Panc1 (cell line): Measurements from ENCODE around the gene PLPPR4. TPM values are rescaled to one million over a fixed set of nuclear protein-coding genes. Genes with fewer than 3 reads are reported as not detected.
A peak's percentile ranks its signal among the peaks of the same experiment; 100 is the strongest.

Experiments used
- ATAC-seq: fragments of 200-7000 bp; cut with Tn5 transposase; 2 replicates; pipeline ENCODE4 v1.9.1; 2020; ENCODE audit warnings: mild to moderate bottlenecking, moderate library complexity
- BruUV-seq: library from RNA; stranded (reverse); fragments of 400-500 nt; replicated peaks from 2 replicates; lab custom pipeline; 2021; lab: Mats Ljungman, UMichigan
- CTCF ChIA-PET: fragments of 300-600 bp; sonication (Branson Sonifier 250); formaldehyde crosslinking; loops from one replicate; lab custom pipeline; 2022; ENCODE audit warnings: antibody characterized with exemption; lab: Charles Lee
- POLR2A ChIA-PET: fragments of 300-600 bp; sonication (Branson Sonifier 250); formaldehyde crosslinking; loops from one replicate; lab custom pipeline; 2022; ENCODE audit warnings: antibody characterized with exemption; lab: Charles Lee
- DNase-seq: peaks from one replicate; pipeline ENCODE4 v3.0.0-alpha.2; 2010; ENCODE audit warnings: low read depth, low spot score
- H3K27ac ChIP-seq: 2 replicates; pipeline ENCODE4 v1.5.1; 2011; ENCODE audit warnings: mild to moderate bottlenecking, low read length, inconsistent platforms
- H3K27me3 ChIP-seq: fragments of 200-500 bp; sonication (Bioruptor generic); 2 replicates; pipeline ENCODE4 v1.6.0; 2014; ENCODE audit warnings: low read length, inconsistent platforms; ENCODE audit not compliant: control insufficient read depth, insufficient read depth
- H3K36me3 ChIP-seq: fragments of 200-500 bp; sonication (Bioruptor generic); 2 replicates; pipeline ENCODE4 v1.5.1; 2014; ENCODE audit warnings: inconsistent platforms, mild to moderate bottlenecking, low read length, moderate library complexity; ENCODE audit not compliant: control insufficient read depth, insufficient read depth
- H3K4me1 ChIP-seq: 2 replicates; pipeline ENCODE4 v1.5.1; 2011; ENCODE audit warnings: inconsistent platforms, mild to moderate bottlenecking, low read length, moderate library complexity; ENCODE audit not compliant: control insufficient read depth, insufficient read depth
- H3K4me3 ChIP-seq, 2 experiments: 2 replicates each; pipeline ENCODE4 v1.5.1; 2011 to 2012; ENCODE audit warnings: low read depth in 2 of 2, low read length in 2 of 2, mild to moderate bottlenecking in 2 of 2, inconsistent platforms in 1 of 2, moderate library complexity in 1 of 2
- H3K9me3 ChIP-seq: fragments of 200-500 bp; sonication (Bioruptor generic); 2 replicates; pipeline ENCODE4 v1.5.1; 2014; ENCODE audit warnings: low read depth, mild to moderate bottlenecking, inconsistent platforms, low read length, moderate library complexity; ENCODE audit not compliant: control insufficient read depth, insufficient read depth
- CTCF ChIP-seq: fragments of 450-650 bp; IDR thresholded peaks from 2 replicates; pipeline ENCODE4 v1.5.1; 2017; ENCODE audit warnings: mild to moderate bottlenecking
- POLR2AphosphoS5 ChIP-seq: IDR thresholded peaks from 2 replicates; pipeline ENCODE4 v1.6.1; 2012; ENCODE audit warnings: mild to moderate bottlenecking, low read depth, low read length, moderate library complexity
- REST ChIP-seq, 2 experiments: IDR thresholded peaks; 2 replicates each; pipeline ENCODE4 v1.6.1; 2011 to 2012; ENCODE audit warnings: low read depth in 2 of 2, control low read depth in 1 of 2, low read length in 1 of 2, mild to moderate bottlenecking in 1 of 2, moderate library complexity in 1 of 2; ENCODE audit not compliant: insufficient read depth in 1 of 2
- SIN3A ChIP-seq: IDR thresholded peaks from 2 replicates; pipeline ENCODE4 v1.6.1; 2012; ENCODE audit warnings: low read depth, mild to moderate bottlenecking, low read length, moderate library complexity, borderline replicate concordance; ENCODE audit not compliant: insufficient read depth
- TCF7L2 ChIP-seq: IDR thresholded peaks from 2 replicates; pipeline ENCODE4 v1.6.1; 2011; ENCODE audit warnings: mild to moderate bottlenecking, low read depth, low read length, inconsistent platforms
- in situ Hi-C: cut with HindIII; loops from 2 replicates; pipeline ENCODE4 v1.10.0; 2016; ENCODE audit warnings: low sequenced_read_pairs, low pct_unique_long_range_greater_than_20kb
- intact Hi-C: fragments of 100-400 bp; cut with micrococcal nuclease; formaldehyde crosslinking; loops from one replicate; pipeline ENCODE4 v1.10.0; 2022; ENCODE audit not compliant: unreplicated experiment
- total RNA-seq: library from RNA; stranded (reverse); gene quantifications from one replicate; pipeline ENCODE4 v1.2.1, GENCODE V29; 2021; ENCODE audit not compliant: unreplicated experiment

Gene PLPPR4
- total RNA-seq, 1 experiment from 2014 or later: not detected

- H3K4me3 ChIP-seq: no peak overlapping the region
- no peak for TF ChIP-seq REST (IDR thresholded peaks at IDR 0.05; ENCODE audit: insufficient read depth in 1 of 2, low read depth in 2 of 2, low read length in 1 of 2)
- TF ChIP-seq CTCF: no peak
- no peak for TF ChIP-seq POLR2AphosphoS5
- TF ChIP-seq SIN3A: no peak
- TF ChIP-seq TCF7L2: no peak
- in situ Hi-C loops: no loop called here
- DNase-seq (no peak), ATAC-seq (no peak)
- H3K27ac ChIP-seq: no peak overlapping the region
- ChIA-PET POLR2A (no interaction called here), CTCF (no interaction called here)
- no peaks in the 10 kb centered on the region for H3K4me1 ChIP-seq
- intact Hi-C loops: no loop called here
- H3K9me3 ChIP-seq: no peaks in the 10 kb centered on the region
- no peaks in the 10 kb centered on the region for H3K27me3 ChIP-seq
- BruUV-seq: no TSS peak
- H3K36me3 ChIP-seq: no peaks in the 10 kb centered on the region
Observed at GRCh38 chr1:99315305-99315704, 51.0 kb downstream of the PLPPR4 start.

DNA sequence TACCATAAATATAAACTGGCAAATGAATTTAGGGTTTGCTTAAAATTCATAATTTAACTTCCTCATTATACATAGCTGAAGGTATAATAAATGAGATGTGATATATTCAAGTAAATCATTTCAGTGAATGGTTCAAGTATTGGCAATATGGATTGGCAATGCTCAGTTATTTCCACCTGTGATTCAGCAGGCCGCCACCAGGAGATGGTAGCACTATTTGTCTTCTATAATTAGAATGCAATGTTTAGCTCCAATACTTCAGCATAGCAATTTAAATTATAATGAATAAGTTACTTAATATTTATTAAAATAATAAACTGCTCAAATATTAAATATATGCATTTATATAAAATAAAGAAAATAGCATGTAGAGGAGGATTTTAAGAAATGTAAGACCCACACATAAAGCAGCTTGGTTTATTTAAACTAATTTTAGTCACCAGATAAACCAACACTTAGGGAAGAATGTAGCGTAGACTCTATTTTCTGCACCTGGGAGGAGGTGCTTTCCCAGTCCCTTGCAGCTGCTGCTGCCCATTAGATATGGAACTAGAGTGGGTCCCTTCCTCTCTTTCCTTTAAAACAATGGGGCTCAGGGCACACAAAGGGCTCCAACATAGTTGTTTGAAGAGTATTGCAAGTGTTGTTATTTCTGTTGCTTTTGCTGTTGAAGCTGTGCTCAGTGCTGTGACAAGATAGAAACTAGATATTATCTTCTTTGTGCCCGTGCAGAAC is 62.1 kb downstream of the PLPPR4 start:
- H3K9me3 ChIP-seq: no peaks in the 10 kb centered on the region
- no TSS peak for BruUV-seq
- ATAC-seq: no peak
- ChIA-PET POLR2A (no interaction called here), CTCF (no interaction called here)
- H3K36me3 ChIP-seq: no peaks in the 10 kb centered on the region
- DNase-seq: no peak
- no peaks in the 10 kb centered on the region for H3K4me1 ChIP-seq
- TF ChIP-seq CTCF: peak; percentile 8; the same call in 1 of the 2 replicates
- TF ChIP-seq SIN3A: no peak
- H3K27me3 ChIP-seq: no peaks in the 10 kb centered on the region
- H3K27ac ChIP-seq: no peak overlapping the region
- H3K4me3 ChIP-seq: no peak overlapping the region
- intact Hi-C loops: no loop called here
- in situ Hi-C loops: no loop called here
